Measurements from ENCODE around the gene RNF217.
"Not testable (repeated sequence)": the region's sequence is repeated elsewhere in the genome, so short reads cannot be mapped to it uniquely, and the experiment has no call there.

Gene RNF217

GRCh38 chr6:125014661-125014957, 52.4 kb downstream of the RNF217 start:
- Mint-ChIP-seq H3K36me3 (no peaks in the 10 kb centered on the region), H3K9me3 (no peaks in the 10 kb centered on the region), H3K4me3 (no peak overlapping the region), H3K4me1 (no peaks in the 10 kb centered on the region), H3K27ac (no peak overlapping the region)
- ATAC-seq (no peak), DNase-seq (ENCODE audit: low spot score in 2 of 2) (no peak)

DNA sequence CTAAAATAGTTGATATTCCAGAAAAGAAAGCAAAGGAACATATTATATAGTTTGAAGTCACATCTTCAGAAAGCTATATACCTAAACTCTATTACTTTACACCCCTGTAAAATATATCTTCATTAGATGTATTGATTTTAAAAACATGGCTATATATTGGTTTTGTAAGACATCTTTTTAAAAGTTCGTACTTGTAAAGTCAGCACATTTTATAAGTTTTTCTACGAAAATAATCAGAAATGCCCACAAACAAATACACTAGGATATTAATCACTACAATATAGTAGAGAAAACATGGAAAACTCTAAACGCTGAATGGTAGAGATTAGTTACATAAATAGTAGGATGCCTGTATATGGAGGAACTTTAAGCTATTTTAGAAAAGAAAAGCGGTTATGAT, 52.9 kb downstream of the RNF217 start:
- Mint-ChIP-seq H3K27ac (no peak overlapping the region), H3K4me3 (no peak overlapping the region), H3K36me3 (no peaks in the 10 kb centered on the region), H3K4me1 (no peaks in the 10 kb centered on the region), H3K9me3 (no peaks in the 10 kb centered on the region)
- ATAC-seq (no peak), DNase-seq (ENCODE audit: low spot score in 2 of 2) (no peak)

DNA sequence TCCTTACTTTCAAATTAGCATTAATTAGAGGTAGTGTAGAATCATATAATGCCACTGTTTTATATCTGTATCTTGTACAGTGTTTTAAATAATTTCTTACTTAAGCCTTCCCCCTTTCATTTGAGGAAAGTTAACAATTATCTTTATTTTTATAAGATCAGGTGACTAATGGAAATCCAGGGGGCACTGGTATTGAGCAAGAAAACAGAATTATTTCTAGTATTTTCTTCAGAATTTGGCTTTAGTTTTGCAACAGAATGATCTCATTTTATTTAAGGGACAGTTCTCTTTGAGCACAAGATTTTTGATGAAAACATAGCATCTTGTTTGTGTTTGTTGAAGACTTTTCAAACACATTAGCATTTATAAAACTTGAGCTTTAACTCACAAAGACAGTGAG, 55.9 kb downstream of the RNF217 start:
- no peaks in the 10 kb centered on the region for H3K9me3 Mint-ChIP-seq
- no peaks in the 10 kb centered on the region for H3K36me3 Mint-ChIP-seq
- no peak overlapping the region for H3K4me3 Mint-ChIP-seq
- H3K4me1 Mint-ChIP-seq, result no peaks in the 10 kb centered on the region
- H3K27ac Mint-ChIP-seq, result no peak overlapping the region
- ATAC-seq, result no peak
- DNase-seq (ENCODE audit: low spot score in 2 of 2), result no peak

DNA sequence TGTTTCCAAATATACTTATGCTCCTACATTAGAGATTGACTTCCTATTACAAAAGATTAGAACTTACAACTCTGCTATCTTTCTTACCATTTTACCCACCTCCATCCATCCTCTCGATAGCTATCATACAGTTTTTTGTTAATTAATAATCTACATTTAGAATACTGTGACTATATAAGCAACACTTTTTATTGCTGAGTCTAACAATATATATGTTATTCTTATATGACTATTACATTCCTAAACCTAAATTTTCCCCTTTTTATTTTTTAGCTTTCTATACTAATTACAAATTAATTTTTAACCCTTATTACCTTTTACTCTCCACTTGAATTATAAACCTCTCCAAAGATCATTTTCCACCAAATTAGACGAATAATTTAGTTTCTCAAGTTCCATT, 57.0 kb downstream of the RNF217 start:
- Mint-ChIP-seq H3K4me1 (no peaks in the 10 kb centered on the region), H3K27ac (no peak overlapping the region), H3K4me3 (no peak overlapping the region), H3K9me3 (no peaks in the 10 kb centered on the region), H3K36me3 (no peaks in the 10 kb centered on the region)
- ATAC-seq (no peak), DNase-seq (ENCODE audit: low spot score in 2 of 2) (no peak)

DNA sequence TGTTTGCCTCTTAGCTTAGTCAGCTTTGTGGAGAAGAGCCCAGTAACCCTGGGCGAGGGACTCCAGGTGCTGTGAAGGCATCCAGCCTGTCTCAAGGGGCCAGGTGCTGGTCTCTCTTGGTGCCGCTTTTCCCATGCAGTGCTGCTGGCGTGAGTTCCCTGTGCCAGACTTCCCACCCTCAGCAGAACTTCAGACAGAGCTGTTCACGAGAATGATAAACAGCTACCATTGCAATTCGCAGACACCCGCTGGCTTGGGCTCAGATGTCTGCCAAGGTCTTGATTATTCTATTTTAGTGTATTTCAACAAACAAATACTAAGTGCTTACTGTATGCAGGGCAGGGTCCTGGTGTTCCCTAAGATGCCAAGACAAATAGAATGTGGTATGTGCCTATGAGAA, 57.7 kb downstream of the RNF217 start:
- no peaks in the 10 kb centered on the region for H3K36me3 Mint-ChIP-seq
- no peak for ATAC-seq
- no peak overlapping the region for H3K27ac Mint-ChIP-seq
- H3K9me3 Mint-ChIP-seq, result no peaks in the 10 kb centered on the region
- H3K4me3 Mint-ChIP-seq, result no peak overlapping the region
- H3K4me1 Mint-ChIP-seq, result no peaks in the 10 kb centered on the region
- DNase-seq (ENCODE audit: low spot score in 2 of 2), result no peak

- H3K36me3 Mint-ChIP-seq, result no peaks in the 10 kb centered on the region
- ATAC-seq (no peak), DNase-seq (ENCODE audit: low spot score in 2 of 2) (no peak)
- no peak overlapping the region for H3K4me3 Mint-ChIP-seq
- H3K27ac Mint-ChIP-seq, result no peak overlapping the region
- H3K9me3 Mint-ChIP-seq, result no peaks in the 10 kb centered on the region
- no peaks in the 10 kb centered on the region for H3K4me1 Mint-ChIP-seq
Measured at GRCh38 chr6:125020385-125020784, 58.1 kb downstream of the RNF217 start.

- ATAC-seq (no peak), DNase-seq (ENCODE audit: low spot score in 2 of 2) (no peak)
- H3K4me3 Mint-ChIP-seq, result no peak overlapping the region
- H3K36me3 Mint-ChIP-seq, result no peaks in the 10 kb centered on the region
- no peak overlapping the region for H3K27ac Mint-ChIP-seq
- H3K4me1 Mint-ChIP-seq, result no peaks in the 10 kb centered on the region
- H3K9me3 Mint-ChIP-seq, result no peaks in the 10 kb centered on the region
Measured at GRCh38 chr6:125022391-125022989, 60.3 kb downstream of the RNF217 start.

- Mint-ChIP-seq H3K4me3 (no peak overlapping the region), H3K4me1 (no peaks in the 10 kb centered on the region), H3K27ac (no peak overlapping the region), H3K9me3 (no peaks in the 10 kb centered on the region), H3K36me3 (no peaks in the 10 kb centered on the region)
- ATAC-seq (no peak), DNase-seq (ENCODE audit: low spot score in 2 of 2) (no peak)
Measured at GRCh38 chr6:125025164-125025854, 63.1 kb downstream of the RNF217 start.

GRCh38 chr6:125027287-125027686, 65.0 kb downstream of the RNF217 start:
- DNase-seq (ENCODE audit: low spot score in 2 of 2) (no peak), ATAC-seq (no peak)
- H3K4me3 Mint-ChIP-seq, result no peak overlapping the region
- H3K27ac Mint-ChIP-seq, result no peak overlapping the region
- H3K36me3 Mint-ChIP-seq, result no peaks in the 10 kb centered on the region
- H3K9me3 Mint-ChIP-seq, result peaks cover 4% of the 10 kb centered on the region
- no peaks in the 10 kb centered on the region for H3K4me1 Mint-ChIP-seq

DNA sequence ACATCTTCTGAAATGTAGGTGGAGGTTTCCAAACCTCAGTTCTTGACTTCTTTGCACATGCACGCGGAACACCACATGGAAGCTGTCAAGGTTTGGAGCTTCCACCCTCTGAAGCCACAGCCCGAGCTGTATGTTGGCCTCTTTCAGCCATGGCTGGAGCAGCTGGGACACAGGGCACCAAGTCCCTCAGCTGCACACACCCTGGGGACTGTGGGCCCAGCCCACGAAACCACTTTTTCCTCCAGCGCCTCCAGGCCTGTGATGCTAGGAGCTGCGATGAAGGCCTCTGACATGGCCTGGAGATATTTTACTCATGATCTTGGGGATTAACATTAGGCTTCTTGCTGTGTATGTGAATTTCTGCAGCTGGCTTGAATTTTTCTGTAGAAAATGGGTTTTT, 68.7 kb downstream of the RNF217 start:
- DNase-seq (ENCODE audit: low spot score in 2 of 2), result no peak
- H3K36me3 Mint-ChIP-seq, result no peaks in the 10 kb centered on the region

DNA sequence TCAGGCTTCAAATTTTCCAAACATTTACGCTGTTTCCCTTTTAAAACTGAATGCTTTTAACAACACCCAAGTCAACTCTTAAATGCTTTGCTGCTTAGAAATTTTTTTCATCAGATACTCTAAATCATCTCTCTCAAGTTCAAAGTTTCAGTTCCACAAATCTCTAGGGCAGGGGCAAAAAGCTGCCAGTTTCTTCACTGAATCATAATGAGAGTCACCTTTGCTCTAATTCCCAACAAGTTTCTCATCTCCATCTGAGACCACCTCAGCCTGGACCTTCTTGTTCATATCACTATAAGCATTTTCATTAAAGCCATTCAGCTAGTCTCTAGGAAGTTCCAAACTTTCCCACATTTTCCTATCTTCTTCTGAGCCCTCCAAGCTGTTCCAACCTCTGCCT, 69.1 kb downstream of the RNF217 start:
- Mint-ChIP-seq H3K27ac (no peak overlapping the region), H3K36me3 (no peaks in the 10 kb centered on the region), H3K4me1 (no peaks in the 10 kb centered on the region), H3K9me3 (peaks cover 4% of the 10 kb centered on the region), H3K4me3 (no peak overlapping the region)
- DNase-seq (ENCODE audit: low spot score in 2 of 2) (no peak), ATAC-seq (no peak)

More for the DNA sequence above, 68.7 kb downstream of the RNF217 start:
- H3K4me3 Mint-ChIP-seq, result no peak overlapping the region
- no peaks in the 10 kb centered on the region for H3K4me1 Mint-ChIP-seq
- H3K9me3 Mint-ChIP-seq, result peaks cover 4% of the 10 kb centered on the region
- ATAC-seq, result no peak
- H3K27ac Mint-ChIP-seq, result no peak overlapping the region

GRCh38 chr6:125034929-125035328, 72.7 kb downstream of the RNF217 start:
- H3K4me1 Mint-ChIP-seq; ATAC-seq; H3K4me3 Mint-ChIP-seq; DNase-seq (ENCODE audit: low spot score in 2 of 2); H3K36me3 Mint-ChIP-seq; H3K9me3 Mint-ChIP-seq; H3K27ac Mint-ChIP-seq: not testable (repeated sequence)

- H3K4me3 Mint-ChIP-seq; H3K4me1 Mint-ChIP-seq; H3K9me3 Mint-ChIP-seq; ATAC-seq; H3K36me3 Mint-ChIP-seq; DNase-seq (ENCODE audit: low spot score in 2 of 2); H3K27ac Mint-ChIP-seq: not testable (repeated sequence)
Measured at GRCh38 chr6:125036486-125036885, 74.2 kb downstream of the RNF217 start.

DNA sequence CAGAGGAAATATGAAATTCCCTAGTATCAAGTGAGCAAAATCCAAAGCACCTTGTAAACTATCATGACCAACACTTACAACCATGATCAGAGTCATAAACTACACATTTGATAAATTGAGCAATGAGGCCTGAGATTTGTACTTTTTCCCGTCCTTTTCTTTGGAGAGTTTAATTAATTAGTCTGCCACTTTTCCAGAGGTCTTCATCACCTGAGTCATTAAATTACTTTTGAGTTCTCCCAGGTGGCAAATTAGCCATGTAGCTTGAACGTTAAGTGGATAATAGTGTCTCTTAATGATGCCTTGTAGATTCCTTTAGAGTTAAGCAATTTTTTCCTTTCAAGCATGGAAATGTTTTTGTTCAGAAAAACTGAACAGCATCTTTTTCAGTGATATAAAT, 75.6 kb downstream of the RNF217 start:
- Mint-ChIP-seq H3K4me1 (no peaks in the 10 kb centered on the region), H3K4me3 (no peak overlapping the region), H3K36me3 (no peaks in the 10 kb centered on the region), H3K27ac (no peak overlapping the region), H3K9me3 (no peaks in the 10 kb centered on the region)
- no peak for ATAC-seq
- DNase-seq (ENCODE audit: low spot score in 2 of 2), result no peak

DNA sequence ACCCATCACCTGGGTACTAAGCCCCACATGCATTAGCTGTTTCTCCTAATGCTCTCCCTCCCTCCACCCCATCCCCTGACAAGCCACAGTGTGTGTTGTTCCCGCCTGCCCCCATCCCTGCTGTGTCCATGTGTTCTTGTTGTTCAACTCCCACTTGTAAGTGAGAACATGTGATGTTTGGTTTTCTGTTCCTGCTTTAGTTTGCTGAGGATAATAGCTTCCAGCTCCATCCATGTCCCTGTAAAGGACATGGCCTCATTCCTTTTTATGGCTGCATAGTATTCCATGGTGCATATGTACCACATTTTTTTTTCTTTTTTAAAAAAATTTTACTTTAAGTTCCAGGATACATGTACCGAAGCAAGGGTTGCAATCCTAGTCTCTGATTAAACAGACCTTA, 76.7 kb downstream of the RNF217 start:
- no peak for ATAC-seq
- Mint-ChIP-seq H3K36me3 (no peaks in the 10 kb centered on the region), H3K27ac (no peak overlapping the region)

DNA sequence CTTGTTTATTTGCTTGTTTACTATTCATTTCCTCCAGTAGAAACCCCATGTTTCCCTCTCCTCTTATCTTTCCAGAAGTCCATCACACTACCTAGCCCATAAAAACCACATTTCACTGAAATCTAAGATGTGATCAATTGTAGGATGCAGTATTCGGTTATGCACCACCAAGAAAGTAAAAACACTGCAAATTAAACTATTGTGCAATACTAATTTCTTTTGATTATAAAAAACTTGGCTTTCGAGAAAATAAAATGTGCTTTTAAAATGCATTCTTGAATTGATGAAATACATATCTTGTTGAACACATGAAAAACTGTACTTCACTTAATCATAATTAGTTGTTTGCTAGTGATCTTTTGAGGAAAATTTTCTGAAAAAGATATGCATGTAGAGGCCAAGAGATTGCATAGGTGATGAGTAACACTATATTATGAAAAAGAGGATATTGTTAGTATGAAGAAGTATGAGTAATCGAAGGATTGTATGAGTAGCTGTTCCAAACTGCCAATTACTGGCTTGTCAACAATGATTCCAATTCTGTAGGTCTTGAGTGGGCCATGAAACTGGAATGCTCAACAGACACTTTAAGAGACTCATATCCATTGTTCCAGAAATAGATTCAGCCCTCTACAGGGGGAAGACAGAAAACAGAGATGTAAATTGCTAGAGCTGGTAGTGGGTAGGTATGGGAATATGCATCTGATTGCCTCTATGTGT, 79.7 kb downstream of the RNF217 start:
- H3K4me1 Mint-ChIP-seq, result no peaks in the 10 kb centered on the region

More for the DNA sequence above, 76.7 kb downstream of the RNF217 start:
- Mint-ChIP-seq H3K4me1 (no peaks in the 10 kb centered on the region), H3K4me3 (no peak overlapping the region), H3K9me3 (no peaks in the 10 kb centered on the region)
- DNase-seq (ENCODE audit: low spot score in 2 of 2), result no peak

More for the DNA sequence above, 79.7 kb downstream of the RNF217 start:
- Mint-ChIP-seq H3K36me3 (no peaks in the 10 kb centered on the region), H3K27ac (no peak overlapping the region), H3K9me3 (no peaks in the 10 kb centered on the region), H3K4me3 (no peak overlapping the region)
- DNase-seq (ENCODE audit: low spot score in 2 of 2) (no peak), ATAC-seq (no peak)

All from stimulated activated effector memory CD8-positive, alpha-beta T cell treated with anti-CD3 and anti-CD28 coated beads, Interleukin-12 subunit alpha, Interleukin-12 subunit beta, amount 100 ng/mL, for 72 hours (primary cell).